SK-N-MC (cell line): ENCODE measurements around the gene PIH1D1.
A peak's percentile ranks its signal among the peaks of the same experiment; 100 is the strongest.

ENCODE experiments used
- EZH2 ChIP-seq: fragments of 200-600 bp; sonication (generic); IDR thresholded peaks from one replicate; pipeline ENCODE4 v1.6.1; 2017; ENCODE audit warnings: antibody characterized with exemption
- FOXP2 ChIP-seq: optimal IDR thresholded peaks from 2 replicates; pipeline ENCODE3; 2011; ENCODE audit warnings: mild to moderate bottlenecking, moderate library complexity; ENCODE audit not compliant: insufficient read depth; ENCODE audit errors: extremely low read length, control extremely low read depth
- POLR2AphosphoS5 ChIP-seq: IDR thresholded peaks from 2 replicates; pipeline ENCODE4 v1.6.1; 2012; ENCODE audit warnings: mild to moderate bottlenecking, low read depth, low read length, borderline replicate concordance

DNA sequence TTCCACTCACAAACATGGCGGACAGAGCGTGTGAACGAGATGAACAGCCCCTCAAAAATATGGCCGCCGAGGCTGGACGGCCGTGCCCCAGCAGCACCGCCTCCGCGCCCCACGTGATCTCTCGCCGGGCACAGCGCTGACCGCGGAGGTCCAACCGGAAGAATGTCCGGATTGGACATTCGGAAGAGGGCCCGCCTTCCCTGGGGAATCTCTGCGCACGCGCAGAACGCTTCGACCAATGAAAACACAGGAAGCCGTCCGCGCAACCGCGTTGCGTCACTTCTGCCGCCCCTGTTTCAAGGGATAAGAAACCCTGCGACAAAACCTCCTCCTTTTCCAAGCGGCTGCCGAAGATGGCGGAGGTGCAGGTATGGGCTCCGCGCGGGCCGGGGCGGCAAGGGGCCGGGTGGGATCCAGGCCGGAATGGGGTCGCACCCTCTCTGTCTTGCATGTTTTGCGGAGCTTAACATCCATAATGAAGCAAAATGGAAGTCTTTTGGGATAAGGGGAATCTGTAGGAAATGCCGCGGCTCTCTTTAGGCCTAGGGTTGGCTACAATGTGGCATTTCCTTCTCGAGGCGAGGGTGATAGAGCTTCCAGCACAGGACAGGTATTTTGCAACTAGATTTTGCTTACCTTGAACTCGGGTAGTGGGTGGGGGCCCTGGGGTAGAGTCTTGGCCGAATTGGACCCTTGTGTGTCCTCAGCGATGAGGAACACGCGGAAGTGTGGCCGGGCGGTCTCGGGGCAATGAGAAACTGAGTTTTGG is 35.8 kb upstream of the PIH1D1 start, which contains the start of gene RPL13A:
- peak; percentile 99 for TF ChIP-seq POLR2AphosphoS5
- no peak for TF ChIP-seq EZH2
- TF ChIP-seq FOXP2, result peak; percentile 83
